Dedifferentiated amniotic fluid mesenchymal stem cell (primary cell): Measurements from ENCODE around the gene ABHD1.
"Not testable (repeated sequence)": the region's sequence is repeated elsewhere in the genome, so short reads cannot be mapped to it uniquely, and the experiment has no call there.

Experiments
- DNase-seq: peaks from one replicate; pipeline ENCODE4 v3.0.0-alpha.2; 2016; ENCODE audit errors: extremely low spot score

ABHD1 gene

GRCh38 chr2:27164960-27165763, 41.5 kb downstream of the ABHD1 start:
- no peak for DNase-seq

GRCh38 chr2:27170581-27171337, 47.1 kb downstream of the ABHD1 start:
- DNase-seq = no peak

- DNase-seq = no peak
These were observed 47.8 kb downstream of the ABHD1 start for GRCh38 chr2:27171351-27171848.

- no peak for DNase-seq
These were observed 51.0 kb downstream of the ABHD1 start for GRCh38 chr2:27174638-27175037.

- no peak for DNase-seq
These were observed 51.7 kb downstream of the ABHD1 start for GRCh38 chr2:27175330-27175729.

- not testable (repeated sequence) for DNase-seq
These were observed 52.2 kb downstream of the ABHD1 start for GRCh38 chr2:27175781-27176180.

- DNase-seq = no peak
These were observed 54.1 kb downstream of the ABHD1 start for GRCh38 chr2:27177441-27178351.

GRCh38 chr2:27178469-27178868, 54.9 kb downstream of the ABHD1 start:
- DNase-seq = no peak

GRCh38 chr2:27179344-27180000, 55.9 kb downstream of the ABHD1 start:
- DNase-seq = no peak
